ENCODE data around the gene KDM5A. TPM values are rescaled to one million over a fixed set of nuclear protein-coding genes. Genes with fewer than 3 reads are reported as not detected.

Gene KDM5A
- total and polyA plus RNA-seq, 2 experiments from 2014 or later = 47.1 to 48.3 TPM

DNA sequence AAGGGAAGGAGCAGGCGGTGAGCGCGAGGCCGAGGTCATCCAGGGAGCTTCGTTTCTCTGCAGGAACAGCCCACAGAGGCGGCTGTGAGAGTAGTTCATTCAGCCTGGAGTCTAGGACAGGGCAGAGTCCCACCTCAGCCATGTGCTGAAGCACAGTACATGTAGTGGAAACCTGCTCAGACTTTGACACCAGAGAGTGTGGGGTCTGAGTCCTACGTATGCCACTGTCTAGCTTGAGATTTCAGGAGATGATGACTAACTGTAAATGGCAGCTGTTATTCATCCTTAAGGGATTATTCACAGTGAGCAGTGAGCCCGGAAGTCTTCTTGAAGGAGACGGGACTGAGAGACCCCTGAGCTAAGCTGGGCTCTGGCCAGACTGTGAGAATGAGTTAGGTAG is 125.5 kb downstream of the KDM5A start:
- H3K9me3 Mint-ChIP-seq = no peaks in the 10 kb centered on the region

More for the DNA sequence above, 125.5 kb downstream of the KDM5A start:
- no peak for TF ChIP-seq CTCF (conservative IDR thresholded peaks at IDR 0.05; ENCODE audit: low read depth in 2 of 2)
- no peak for TF ChIP-seq ZNF114 (CRISPR knock-in tag; IDR thresholded peaks at IDR 0.05)
- no peak for TF ChIP-seq JUNB (IDR thresholded peaks at IDR 0.05; ENCODE audit: unreplicated experiment)
- no peak for TF ChIP-seq CREB1 (CRISPR knock-in tag; IDR thresholded peaks at IDR 0.05; ENCODE audit: low read depth)
- TF ChIP-seq, protein P1, sequence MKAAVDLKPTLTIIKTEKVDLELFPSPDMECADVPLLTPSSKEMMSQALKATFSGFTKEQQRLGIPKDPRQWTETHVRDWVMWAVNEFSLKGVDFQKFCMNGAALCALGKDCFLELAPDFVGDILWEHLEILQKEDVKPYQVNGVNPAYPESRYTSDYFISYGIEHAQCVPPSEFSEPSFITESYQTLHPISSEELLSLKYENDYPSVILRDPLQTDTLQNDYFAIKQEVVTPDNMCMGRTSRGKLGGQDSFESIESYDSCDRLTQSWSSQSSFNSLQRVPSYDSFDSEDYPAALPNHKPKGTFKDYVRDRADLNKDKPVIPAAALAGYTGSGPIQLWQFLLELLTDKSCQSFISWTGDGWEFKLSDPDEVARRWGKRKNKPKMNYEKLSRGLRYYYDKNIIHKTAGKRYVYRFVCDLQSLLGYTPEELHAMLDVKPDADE (IDR thresholded peaks at IDR 0.05) = no peak
- TF ChIP-seq ZNF331 (CRISPR knock-in tag; IDR thresholded peaks at IDR 0.05; ENCODE audit: low read depth) = no peak
- no peak for TF ChIP-seq EZH2phosphoT487 (IDR thresholded peaks at IDR 0.05; ENCODE audit: unreplicated experiment)
- TF ChIP-seq POLR2AphosphoS5 (IDR thresholded peaks at IDR 0.05; ENCODE audit: low read depth) = no peak
- no peak for TF ChIP-seq STAT1 (IDR thresholded peaks at IDR 0.05; ENCODE audit: unreplicated experiment)
- TF ChIP-seq, protein P2, sequence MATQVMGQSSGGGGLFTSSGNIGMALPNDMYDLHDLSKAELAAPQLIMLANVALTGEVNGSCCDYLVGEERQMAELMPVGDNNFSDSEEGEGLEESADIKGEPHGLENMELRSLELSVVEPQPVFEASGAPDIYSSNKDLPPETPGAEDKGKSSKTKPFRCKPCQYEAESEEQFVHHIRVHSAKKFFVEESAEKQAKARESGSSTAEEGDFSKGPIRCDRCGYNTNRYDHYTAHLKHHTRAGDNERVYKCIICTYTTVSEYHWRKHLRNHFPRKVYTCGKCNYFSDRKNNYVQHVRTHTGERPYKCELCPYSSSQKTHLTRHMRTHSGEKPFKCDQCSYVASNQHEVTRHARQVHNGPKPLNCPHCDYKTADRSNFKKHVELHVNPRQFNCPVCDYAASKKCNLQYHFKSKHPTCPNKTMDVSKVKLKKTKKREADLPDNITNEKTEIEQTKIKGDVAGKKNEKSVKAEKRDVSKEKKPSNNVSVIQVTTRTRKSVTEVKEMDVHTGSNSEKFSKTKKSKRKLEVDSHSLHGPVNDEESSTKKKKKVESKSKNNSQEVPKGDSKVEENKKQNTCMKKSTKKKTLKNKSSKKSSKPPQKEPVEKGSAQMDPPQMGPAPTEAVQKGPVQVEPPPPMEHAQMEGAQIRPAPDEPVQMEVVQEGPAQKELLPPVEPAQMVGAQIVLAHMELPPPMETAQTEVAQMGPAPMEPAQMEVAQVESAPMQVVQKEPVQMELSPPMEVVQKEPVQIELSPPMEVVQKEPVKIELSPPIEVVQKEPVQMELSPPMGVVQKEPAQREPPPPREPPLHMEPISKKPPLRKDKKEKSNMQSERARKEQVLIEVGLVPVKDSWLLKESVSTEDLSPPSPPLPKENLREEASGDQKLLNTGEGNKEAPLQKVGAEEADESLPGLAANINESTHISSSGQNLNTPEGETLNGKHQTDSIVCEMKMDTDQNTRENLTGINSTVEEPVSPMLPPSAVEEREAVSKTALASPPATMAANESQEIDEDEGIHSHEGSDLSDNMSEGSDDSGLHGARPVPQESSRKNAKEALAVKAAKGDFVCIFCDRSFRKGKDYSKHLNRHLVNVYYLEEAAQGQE (IDR thresholded peaks at IDR 0.05; ENCODE audit: unreplicated experiment) = no peak
- TF ChIP-seq ZNF462 (CRISPR knock-in tag; IDR thresholded peaks at IDR 0.05) = no peak
- no peak for TF ChIP-seq EZH2 (IDR thresholded peaks at IDR 0.05; ENCODE audit: low read depth, unreplicated experiment)
- no peak for TF ChIP-seq NANOG (IDR thresholded peaks at IDR 0.05; ENCODE audit: borderline replicate concordance)
- Histone ChIP-seq H2AFZ (no peak overlapping the region), H3K27ac (ENCODE audit: low read depth) (no peak overlapping the region), H3F3A (replicated peaks; ENCODE audit: low read depth) (no peaks in the 10 kb centered on the region), H3K27me3 (ENCODE audit: insufficient read depth) (no peaks in the 10 kb centered on the region), H3K79me2 (replicated peaks; ENCODE audit: insufficient read depth) (no peaks in the 10 kb centered on the region), H4K20me1 (replicated peaks; ENCODE audit: insufficient read depth) (no peaks in the 10 kb centered on the region), H3K4me3 (no peak overlapping the region), H3K9me2 (ENCODE audit: insufficient read depth) (no peaks in the 10 kb centered on the region), H3K36me3 (ENCODE audit: insufficient read depth) (no peaks in the 10 kb centered on the region), H3K4me1 (ENCODE audit: insufficient read depth) (no peaks in the 10 kb centered on the region), H3K4me2 (no peak overlapping the region)
- DNase-seq (ENCODE audit: low spot score) (no peak), ATAC-seq (peak; percentile 45; the same call in 2 of the 3 replicates)
- H3K27me3 Mint-ChIP-seq (ENCODE audit: insufficient read depth, low read depth, poor library complexity) = peaks cover 5% of the 10 kb centered on the region
- no peak overlapping the region for H3K27ac Mint-ChIP-seq
- peaks cover 4% of the 10 kb centered on the region; the same call in 2 of the 3 replicates for H3K4me1 Mint-ChIP-seq
- no peak overlapping the region for H3K4me3 Mint-ChIP-seq
- H3K36me3 Mint-ChIP-seq (ENCODE audit: low read depth) = no peaks in the 10 kb centered on the region
